ENCODE data around the gene BAK1.

DNA sequence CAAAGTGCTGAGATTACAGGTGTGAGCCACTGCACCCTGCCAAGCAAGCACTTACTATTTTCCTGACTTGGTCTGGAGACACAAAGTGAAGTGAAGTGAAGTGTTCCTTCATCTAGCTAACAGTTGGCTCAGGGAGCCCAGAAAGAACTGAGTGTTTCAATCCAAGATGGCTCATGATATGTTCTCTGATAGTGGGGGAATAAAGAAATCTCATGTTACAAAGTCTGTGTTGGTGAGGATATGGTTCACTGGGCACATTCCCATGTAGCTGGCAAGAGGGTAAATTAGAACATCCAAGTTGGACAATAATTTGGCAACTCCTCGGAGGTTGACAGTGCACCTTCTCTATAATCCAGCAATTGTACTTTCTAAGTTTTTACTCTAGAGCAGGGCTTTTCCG lies 36.0 kb upstream of the BAK1 start:
- no peak for TF ChIP-seq POLR2A (IDR thresholded peaks at IDR 0.05; ENCODE audit: low read length)
- TF ChIP-seq GATA1 (IDR thresholded peaks at IDR 0.05; ENCODE audit: low read depth, low read length): no peak

Data from erythroblast (primary cell).